ENCODE measurements around the gene ATP5F1D.
"Not testable (repeated sequence)": the region's sequence is repeated elsewhere in the genome, so short reads cannot be mapped to it uniquely, and the experiment has no call there.

Gene ATP5F1D

DNA sequence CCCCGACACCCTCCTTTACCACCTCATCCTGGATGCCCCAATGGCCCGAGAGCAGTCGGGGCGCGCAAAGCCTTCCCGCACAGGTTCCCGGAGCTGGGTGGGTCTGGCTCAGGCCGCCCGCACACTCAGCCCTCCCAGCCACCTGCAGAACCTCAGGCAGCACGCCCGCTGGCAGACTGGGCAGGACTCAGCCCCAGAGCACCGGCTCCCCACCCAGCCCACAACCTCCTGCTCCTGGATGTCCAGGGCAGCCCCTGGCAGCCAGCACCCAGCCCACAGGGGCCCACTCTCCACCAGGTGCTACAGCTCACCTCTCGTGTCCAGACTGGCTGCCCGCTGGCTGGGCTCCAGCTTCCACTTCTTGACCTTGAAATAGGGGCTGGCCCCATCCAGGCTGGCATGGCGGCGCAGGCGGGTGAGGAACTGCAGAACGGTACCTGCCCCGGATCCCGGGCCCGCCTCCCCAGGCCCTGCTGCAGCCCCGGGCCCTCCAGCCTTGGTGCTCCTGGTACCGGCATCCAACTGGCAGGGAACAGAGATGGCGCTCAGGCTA lies 8.4 kb upstream of the ATP5F1D start:
- no peak for DNase-seq (ENCODE audit: low spot score)

DNA sequence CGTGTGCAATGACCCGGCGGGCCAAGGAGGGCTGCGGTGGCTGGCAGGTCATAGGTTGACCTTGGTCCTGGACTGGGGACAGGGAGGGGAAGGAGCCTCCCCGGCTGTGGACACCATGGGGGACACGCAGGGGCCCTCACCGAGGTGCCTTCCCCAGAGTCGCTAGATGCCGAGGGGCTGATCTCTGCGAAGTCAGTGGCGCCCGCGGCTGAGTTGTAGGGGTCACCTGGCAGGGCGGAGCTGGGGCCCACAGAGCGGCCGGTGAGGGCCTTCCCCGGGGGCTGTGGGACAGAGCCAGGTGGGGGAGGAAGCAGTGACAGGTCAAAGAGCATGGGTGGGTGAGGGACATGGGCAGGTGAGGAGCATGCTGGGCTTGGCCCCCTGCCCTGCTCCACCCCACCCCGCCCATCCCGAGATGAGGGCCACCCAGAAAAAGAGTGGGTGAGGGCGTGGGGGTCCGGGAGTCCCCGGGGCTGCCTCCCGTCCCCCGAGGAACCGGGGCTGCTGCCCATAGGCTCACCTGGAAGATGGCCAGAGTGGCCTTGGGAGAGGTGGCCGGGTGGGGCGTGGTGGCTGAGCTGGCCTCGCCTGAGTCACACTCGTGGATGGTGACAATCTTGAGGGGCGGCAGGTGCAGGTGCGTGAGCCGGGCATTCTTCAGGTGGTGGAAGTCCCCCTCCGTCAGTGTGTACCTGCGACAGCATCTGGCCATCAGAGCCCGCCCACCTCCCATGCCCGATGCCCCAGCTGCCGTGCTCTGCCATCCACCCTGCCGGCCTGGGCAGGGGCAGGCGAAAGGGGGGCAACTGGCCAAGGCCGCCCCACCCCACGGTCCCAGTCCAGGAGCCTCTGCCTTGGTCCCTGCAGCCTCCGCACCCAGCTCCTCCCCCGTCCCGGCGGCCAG lies 7.2 kb upstream of the ATP5F1D start:
- DNase-seq (ENCODE audit: low spot score) = no peak

GRCh38 chr19:1234955-1235380 lies 6.6 kb upstream of the ATP5F1D start:
- no peak for DNase-seq (ENCODE audit: low spot score)

GRCh38 chr19:1235625-1236538 lies 5.7 kb upstream of the ATP5F1D start:
- DNase-seq (ENCODE audit: low spot score) = no peak

DNA sequence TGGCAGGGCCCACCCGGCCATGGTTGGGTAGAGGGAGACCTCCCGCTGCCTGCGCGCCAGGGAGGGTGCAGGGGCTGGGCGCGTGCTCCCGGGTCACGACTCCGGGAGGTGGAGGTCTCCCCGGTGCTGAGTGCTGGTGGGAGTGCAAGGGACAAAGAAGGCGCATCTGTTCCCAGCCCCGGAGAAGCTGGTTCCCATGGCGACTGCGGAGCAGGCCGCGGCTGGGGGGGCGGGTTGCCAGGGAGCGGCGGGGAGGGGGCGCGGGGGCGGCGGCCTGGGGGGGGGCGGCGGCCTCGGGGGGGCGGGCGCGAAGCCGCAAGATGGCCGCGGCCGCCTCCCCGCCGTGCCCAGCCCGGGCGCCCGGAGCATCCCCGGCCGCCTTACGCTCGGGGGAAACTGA lies 5.0 kb upstream of the ATP5F1D start:
- no peak for DNase-seq (ENCODE audit: low spot score)

DNA sequence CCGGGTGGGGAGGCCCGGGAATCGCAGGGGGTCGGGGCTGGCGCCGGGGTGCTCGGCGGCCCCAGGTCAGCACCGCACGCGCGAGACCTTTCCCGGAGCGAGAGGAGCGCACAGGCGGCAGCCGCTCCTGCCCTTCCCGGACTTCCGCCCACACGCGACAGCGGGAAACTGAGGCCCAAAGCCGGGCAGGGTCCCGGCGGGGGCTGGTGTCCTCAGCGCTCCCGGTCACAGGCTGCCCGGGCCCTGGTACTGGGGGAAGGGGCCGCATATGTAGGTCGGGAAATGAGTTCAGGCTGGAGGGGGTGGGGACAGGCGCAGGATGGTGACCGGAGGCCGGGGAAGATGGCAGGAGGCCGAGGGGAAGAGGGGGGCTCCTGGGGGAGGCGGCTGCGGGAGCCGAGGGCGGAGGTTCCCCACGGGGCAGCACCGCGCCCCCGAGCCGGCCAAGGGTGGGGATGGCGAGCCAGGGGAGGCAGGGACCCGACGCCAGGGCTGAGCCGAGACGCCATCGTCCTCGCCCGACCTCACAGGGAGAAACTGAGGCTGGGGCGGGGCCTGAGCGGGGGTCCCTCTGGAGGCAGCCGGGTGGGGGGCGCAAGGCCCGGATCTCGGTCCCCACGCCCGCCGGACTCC lies 4.4 kb upstream of the ATP5F1D start:
- DNase-seq (ENCODE audit: low spot score) = peak; percentile 63

- DNase-seq (ENCODE audit: low spot score) = peak; percentile 56
Measured at GRCh38 chr19:1237754-1238368, 3.7 kb upstream of the ATP5F1D start, which contains the start of gene CBARP. TSS of gene CBARP (minus strand) at chr19:1238005. CDS start at chr19:1236100, 1,905 bp downstream.

DNA sequence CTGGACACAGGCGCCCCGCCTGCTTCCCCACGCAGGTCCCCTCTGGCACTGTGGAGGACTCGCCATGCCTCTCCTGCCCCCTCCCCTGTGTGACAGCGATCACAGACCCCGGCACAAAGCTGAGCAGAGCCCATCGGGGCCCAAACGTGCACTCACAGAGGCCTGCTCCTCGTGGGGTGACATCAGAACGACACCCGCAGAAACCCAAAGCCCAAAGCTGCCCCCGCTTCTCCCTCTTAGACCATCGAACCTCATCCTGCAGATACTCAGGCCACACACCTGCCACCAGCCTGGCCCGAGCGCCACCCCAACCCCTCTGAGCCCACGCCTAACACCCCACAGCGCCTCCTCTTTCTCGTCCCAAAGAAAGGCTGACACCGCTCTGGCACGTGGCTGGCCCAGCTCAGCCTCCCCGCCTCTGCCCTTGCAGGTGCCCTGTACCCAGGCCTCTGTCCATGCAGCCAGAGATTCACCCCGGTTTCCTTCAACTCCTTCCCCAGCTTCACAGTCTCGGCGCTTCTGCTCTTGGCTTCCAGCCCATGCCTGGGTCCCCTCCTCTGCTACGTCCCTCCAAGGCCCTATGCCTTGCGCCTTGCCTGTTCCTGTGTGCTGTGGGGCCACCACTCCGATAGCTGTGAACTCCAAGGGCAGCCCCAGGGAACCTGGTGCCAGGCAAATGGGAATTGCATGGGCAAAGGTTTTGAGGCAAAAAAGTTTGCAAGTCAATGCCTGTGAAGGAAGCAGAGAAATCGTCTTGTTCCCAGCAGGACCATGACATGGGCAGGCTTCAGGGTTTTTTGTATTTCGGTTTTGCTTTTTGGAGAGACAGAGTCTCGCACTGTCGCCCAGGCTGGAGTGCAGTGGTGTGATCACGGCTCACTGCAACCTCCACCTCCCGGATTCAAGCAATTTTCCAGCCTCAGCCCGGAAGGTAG lies 2.9 kb upstream of the ATP5F1D start:
- no peak for DNase-seq (ENCODE audit: low spot score)

DNA sequence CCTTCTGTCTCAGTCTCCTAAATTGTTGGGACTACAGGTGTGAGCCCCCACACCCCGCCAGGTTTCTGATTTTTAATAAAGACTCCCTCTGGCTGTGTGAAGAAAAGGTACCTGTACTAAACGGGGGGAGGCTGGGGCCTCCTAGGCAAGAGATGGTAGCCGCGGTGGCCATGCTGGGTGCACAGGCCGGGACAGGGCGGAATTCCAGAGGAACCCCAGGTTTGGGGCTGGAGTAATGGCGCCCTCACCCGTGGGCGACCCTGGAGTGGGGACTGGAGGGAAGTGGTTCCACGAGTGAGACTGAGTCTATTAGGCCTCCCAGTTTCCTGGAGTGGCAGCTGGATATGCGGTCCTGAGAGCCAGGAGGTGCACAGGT lies 2.1 kb upstream of the ATP5F1D start:
- DNase-seq (ENCODE audit: low spot score) = no peak

- peak; percentile 99 for DNase-seq (ENCODE audit: low spot score)
Measured at GRCh38 chr19:1239796-1240737, 1.5 kb upstream of the ATP5F1D start.

DNA sequence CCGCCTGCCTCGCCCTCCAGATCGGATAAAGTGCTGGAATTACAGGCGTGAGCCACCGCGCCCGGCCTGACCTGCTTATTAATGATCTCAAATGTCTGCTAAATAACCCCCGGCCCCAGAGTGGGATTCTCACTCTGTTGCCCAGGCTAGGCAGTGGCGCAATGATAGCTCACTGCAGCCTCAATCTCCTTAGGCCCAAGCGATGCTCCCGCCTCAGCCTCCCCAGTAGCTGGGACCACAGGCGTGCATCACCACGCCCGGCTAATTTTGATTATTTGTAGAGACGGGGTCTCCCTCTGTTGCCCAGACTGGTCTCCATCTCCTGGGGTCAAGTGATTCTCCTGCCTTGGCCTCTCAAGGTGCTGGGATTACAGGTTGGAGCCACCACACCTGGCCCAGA lies 626 bp upstream of the ATP5F1D start:
- DNase-seq (ENCODE audit: low spot score) = no peak

GRCh38 chr19:1243768-1244692 lies 2.5 kb downstream of the ATP5F1D start:
- DNase-seq (ENCODE audit: low spot score) = peak; percentile 95

DNA sequence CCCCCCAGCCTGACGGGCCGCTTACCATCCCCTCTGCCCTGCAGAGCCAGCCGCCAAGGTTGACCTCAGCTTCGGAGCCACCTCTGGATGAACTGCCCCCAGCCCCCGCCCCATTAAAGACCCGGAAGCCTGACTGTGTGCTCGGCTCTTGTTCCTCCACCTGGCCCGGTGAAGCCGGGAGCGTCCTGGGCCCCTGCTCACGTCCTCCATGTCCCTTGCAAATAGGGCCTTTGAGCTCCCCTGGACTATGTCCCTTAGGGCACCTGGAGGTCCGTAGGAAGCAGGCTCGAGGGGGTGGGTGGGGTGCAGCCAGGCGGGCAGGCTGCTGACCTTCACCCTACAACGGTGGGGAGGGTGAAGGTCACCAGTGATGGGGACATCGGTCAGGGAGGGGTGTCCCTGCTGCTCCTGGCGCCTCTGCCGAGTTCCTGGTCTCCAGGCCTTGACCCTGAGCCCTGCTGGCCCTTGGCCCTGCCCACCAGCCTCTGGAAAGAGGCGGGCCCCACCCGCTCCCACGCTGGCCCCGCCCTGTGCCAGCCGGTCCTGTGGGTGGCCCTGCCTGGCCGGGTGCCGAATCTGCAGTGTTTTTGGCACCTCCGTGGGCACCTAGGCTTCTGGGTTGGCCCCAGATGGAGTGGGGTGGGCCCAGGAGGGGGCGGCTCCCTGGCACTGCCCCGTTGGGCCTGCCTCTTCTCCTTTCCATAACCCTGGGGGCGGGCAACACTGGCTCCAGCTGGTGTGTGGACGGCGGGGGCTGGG lies 3.3 kb downstream of the ATP5F1D start:
- DNase-seq (ENCODE audit: low spot score) = no peak

- DNase-seq (ENCODE audit: low spot score) = no peak
Measured at GRCh38 chr19:1245494-1246264, 4.1 kb downstream of the ATP5F1D start.

GRCh38 chr19:1246265-1247087 lies 4.9 kb downstream of the ATP5F1D start:
- not testable (repeated sequence) for DNase-seq (ENCODE audit: low spot score)

GRCh38 chr19:1247748-1248138 lies 6.2 kb downstream of the ATP5F1D start:
- DNase-seq (ENCODE audit: low spot score) = no peak

Measured in hepatic stellate cell (primary cell).